Measurements from ENCODE around the gene CCDC152.

Gene CCDC152

GRCh38 chr5:42798284-42799240 lies 41.9 kb downstream of the CCDC152 start:
- Mint-ChIP-seq H3K4me3 (no peak overlapping the region), H3K27me3 (no peaks in the 10 kb centered on the region), H3K27ac (no peak overlapping the region), H3K36me3 (peaks cover 10% of the 10 kb centered on the region), H3K9me3 (peaks cover 5% of the 10 kb centered on the region), H3K4me1 (no peaks in the 10 kb centered on the region)
- DNase-seq (ENCODE audit: low spot score in 2 of 2) (no peak), ATAC-seq (ENCODE audit: low read depth) (no peak)

- Mint-ChIP-seq H3K9me3 (peaks cover 1% of the 10 kb centered on the region), H3K36me3 (peaks cover 5% of the 10 kb centered on the region), H3K27ac (no peak overlapping the region), H3K4me1 (no peaks in the 10 kb centered on the region), H3K27me3 (no peaks in the 10 kb centered on the region), H3K4me3 (no peak overlapping the region)
- ATAC-seq (ENCODE audit: low read depth) (no peak), DNase-seq (ENCODE audit: low spot score in 2 of 2) (no peak)
These were observed 42.6 kb downstream of the CCDC152 start for GRCh38 chr5:42799241-42799608.

- no peak overlapping the region for H3K4me3 Mint-ChIP-seq
- ATAC-seq (ENCODE audit: low read depth) = no peak
- H3K9me3 Mint-ChIP-seq = peaks cover 1% of the 10 kb centered on the region
- H3K27ac Mint-ChIP-seq = no peak overlapping the region
- peaks cover 4% of the 10 kb centered on the region for H3K36me3 Mint-ChIP-seq
- no peak for DNase-seq (ENCODE audit: low spot score in 2 of 2)
- H3K4me1 Mint-ChIP-seq = no peaks in the 10 kb centered on the region
- no peaks in the 10 kb centered on the region for H3K27me3 Mint-ChIP-seq
These were observed 43.1 kb downstream of the CCDC152 start for GRCh38 chr5:42799668-42800114.

GRCh38 chr5:42800748-42801330 lies 44.2 kb downstream of the CCDC152 start:
- DNase-seq (ENCODE audit: low spot score in 2 of 2) (no peak), ATAC-seq (ENCODE audit: low read depth) (no peak)
- Mint-ChIP-seq H3K9me3 (peaks cover 1% of the 10 kb centered on the region), H3K4me3 (no peak overlapping the region), H3K27ac (no peak overlapping the region), H3K27me3 (no peaks in the 10 kb centered on the region), H3K36me3 (peaks cover 4% of the 10 kb centered on the region), H3K4me1 (no peaks in the 10 kb centered on the region)

GRCh38 chr5:42801516-42802166 lies 45.0 kb downstream of the CCDC152 start:
- Mint-ChIP-seq H3K9me3 (peaks cover 1% of the 10 kb centered on the region), H3K27ac (no peak overlapping the region), H3K27me3 (no peaks in the 10 kb centered on the region), H3K36me3 (peaks cover 4% of the 10 kb centered on the region), H3K4me3 (no peak overlapping the region), H3K4me1 (no peaks in the 10 kb centered on the region)
- DNase-seq (ENCODE audit: low spot score in 2 of 2) (no peak), ATAC-seq (ENCODE audit: low read depth) (no peak)

GRCh38 chr5:42804717-42805339 lies 48.2 kb downstream of the CCDC152 start:
- DNase-seq (ENCODE audit: low spot score in 2 of 2) (no peak), ATAC-seq (ENCODE audit: low read depth) (no peak)
- Mint-ChIP-seq H3K4me3 (no peak overlapping the region), H3K27ac (no peak overlapping the region), H3K27me3 (no peaks in the 10 kb centered on the region), H3K9me3 (no peaks in the 10 kb centered on the region), H3K4me1 (no peaks in the 10 kb centered on the region), H3K36me3 (no peaks in the 10 kb centered on the region)

- no peak overlapping the region for H3K4me3 Mint-ChIP-seq
- ATAC-seq (ENCODE audit: low read depth) = no peak
- H3K27me3 Mint-ChIP-seq = no peaks in the 10 kb centered on the region
- H3K27ac Mint-ChIP-seq = no peak overlapping the region
- H3K4me1 Mint-ChIP-seq = no peaks in the 10 kb centered on the region
- H3K9me3 Mint-ChIP-seq = no peaks in the 10 kb centered on the region
- no peaks in the 10 kb centered on the region for H3K36me3 Mint-ChIP-seq
- DNase-seq (ENCODE audit: low spot score in 2 of 2) = no peak
These were observed 49.5 kb downstream of the CCDC152 start for GRCh38 chr5:42806004-42806700.

GRCh38 chr5:42806701-42807262 lies 50.2 kb downstream of the CCDC152 start:
- Mint-ChIP-seq H3K4me3 (no peak overlapping the region), H3K4me1 (no peaks in the 10 kb centered on the region), H3K36me3 (no peaks in the 10 kb centered on the region), H3K27me3 (no peaks in the 10 kb centered on the region), H3K9me3 (no peaks in the 10 kb centered on the region), H3K27ac (no peak overlapping the region)
- ATAC-seq (ENCODE audit: low read depth) = no peak
- no peak for DNase-seq (ENCODE audit: low spot score in 2 of 2)

- no peak overlapping the region for H3K4me3 Mint-ChIP-seq
- H3K27ac Mint-ChIP-seq = no peak overlapping the region
These were observed 51.3 kb downstream of the CCDC152 start for GRCh38 chr5:42807722-42808447.

GRCh38 chr5:42808888-42809611 lies 52.4 kb downstream of the CCDC152 start:
- H3K27me3 Mint-ChIP-seq = no peaks in the 10 kb centered on the region
- no peak overlapping the region for H3K27ac Mint-ChIP-seq
- H3K9me3 Mint-ChIP-seq = no peaks in the 10 kb centered on the region
- ATAC-seq (ENCODE audit: low read depth) (no peak), DNase-seq (ENCODE audit: low spot score in 2 of 2) (no peak)
- no peaks in the 10 kb centered on the region for H3K36me3 Mint-ChIP-seq
- H3K4me3 Mint-ChIP-seq = no peak overlapping the region
- H3K4me1 Mint-ChIP-seq = no peaks in the 10 kb centered on the region

More at GRCh38 chr5:42807722-42808447, 51.3 kb downstream of the CCDC152 start:
- ATAC-seq (ENCODE audit: low read depth) (no peak), DNase-seq (ENCODE audit: low spot score in 2 of 2) (no peak)
- no peaks in the 10 kb centered on the region for H3K36me3 Mint-ChIP-seq
- H3K9me3 Mint-ChIP-seq = no peaks in the 10 kb centered on the region
- no peaks in the 10 kb centered on the region for H3K4me1 Mint-ChIP-seq
- no peaks in the 10 kb centered on the region for H3K27me3 Mint-ChIP-seq

- DNase-seq (ENCODE audit: low spot score in 2 of 2) (no peak), ATAC-seq (ENCODE audit: low read depth) (no peak)
- Mint-ChIP-seq H3K36me3 (no peaks in the 10 kb centered on the region), H3K4me3 (no peak overlapping the region), H3K27ac (no peak overlapping the region), H3K9me3 (no peaks in the 10 kb centered on the region), H3K27me3 (no peaks in the 10 kb centered on the region), H3K4me1 (no peaks in the 10 kb centered on the region)
These were observed 54.4 kb downstream of the CCDC152 start for GRCh38 chr5:42810834-42811590.

Data from memory B cell (primary cell).